Left ventricle myocardium inferior (tissue), 1 donor: ENCODE data around the gene P2RY11. TPM values are rescaled to one million over a fixed set of nuclear protein-coding genes. Genes with fewer than 3 reads are reported as not detected.

Experiments used
- DNase-seq: peaks from one replicate; pipeline ENCODE4 v3.0.0-alpha.2; 2020
- H3K27ac ChIP-seq: fragments of 200-600 bp; replicated peaks from 2 replicates; pipeline ENCODE4 v1.8.0; 2021
- H3K27me3 ChIP-seq: fragments of 200-600 bp; 2 replicates; pipeline ENCODE4 v1.8.0; 2021; ENCODE audit warnings: low read depth
- H3K36me3 ChIP-seq: fragments of 200-600 bp; 2 replicates; pipeline ENCODE4 v1.8.0; 2021
- H3K4me1 ChIP-seq: fragments of 200-600 bp; 2 replicates; pipeline ENCODE4 v1.8.0; 2021
- H3K4me3 ChIP-seq: fragments of 200-600 bp; 2 replicates; pipeline ENCODE4 v1.8.0; 2021; ENCODE audit warnings: mild to moderate bottlenecking, moderate library complexity
- H3K9me3 ChIP-seq: fragments of 200-600 bp; replicated peaks from 2 replicates; pipeline ENCODE4 v1.8.0; 2021
- CTCF ChIP-seq: fragments of 200-600 bp; IDR thresholded peaks from 2 replicates; pipeline ENCODE4 v1.8.0; 2021; ENCODE audit warnings: antibody characterized with exemption, mild to moderate bottlenecking, borderline replicate concordance
- intact Hi-C: fragments of 100-400 bp; cut with micrococcal nuclease; formaldehyde crosslinking; loops from one replicate; pipeline ENCODE4 v1.11.0; 2022
- total RNA-seq: library from RNA; stranded (reverse); fragmentation: NEBNext Ultra II Directional; extraction: Animal tissue kit (Norgen Biotek cat#: 25700); gene quantifications from one replicate; pipeline ENCODE4 v1.2.1, GENCODE V29; 2021
- donor health status: DM: no; HTN: yes; CAD: no; lungs with severe emphysema.

The P2RY11 gene
- total RNA-seq, 1 donor from 2014 or later, result 4.1 TPM

- H3K9me3 ChIP-seq, result no peaks in the 10 kb centered on the region
- intact Hi-C loops, result no loop called here
- no peak for DNase-seq
- H3K4me3 ChIP-seq, result no peak overlapping the region
- peaks cover 40% of the 10 kb centered on the region for H3K4me1 ChIP-seq
- no peak for TF ChIP-seq CTCF
- H3K27me3 ChIP-seq, result no peaks in the 10 kb centered on the region
- peaks cover 44% of the 10 kb centered on the region for H3K36me3 ChIP-seq
- no peak overlapping the region for H3K27ac ChIP-seq
These were observed 4.8 kb downstream of the P2RY11 start for GRCh38 chr19:10116085-10116865.

GRCh38 chr19:10116866-10117616, 5.5 kb downstream of the P2RY11 start:
- Histone ChIP-seq H3K9me3 (no peaks in the 10 kb centered on the region), H3K27ac (no peak overlapping the region), H3K27me3 (no peaks in the 10 kb centered on the region), H3K36me3 (peaks cover 41% of the 10 kb centered on the region), H3K4me1 (peaks cover 40% of the 10 kb centered on the region), H3K4me3 (no peak overlapping the region)
- DNase-seq, result no peak
- intact Hi-C loops, result no loop called here
- no peak for TF ChIP-seq CTCF

- H3K27me3 ChIP-seq, result no peaks in the 10 kb centered on the region
- intact Hi-C loops, result no loop called here
- H3K9me3 ChIP-seq, result no peaks in the 10 kb centered on the region
- peak overlapping the region; percentile 72 for H3K27ac ChIP-seq
- DNase-seq, result no peak
- H3K4me1 ChIP-seq, result peaks cover 34% of the 10 kb centered on the region
- H3K4me3 ChIP-seq, result peak overlapping the region; percentile 84
- H3K36me3 ChIP-seq, result peaks cover 41% of the 10 kb centered on the region
- no peak for TF ChIP-seq CTCF
These were observed 7.5 kb downstream of the P2RY11 start for GRCh38 chr19:10118960-10119359.

- Histone ChIP-seq H3K27me3 (no peaks in the 10 kb centered on the region), H3K9me3 (peaks cover 4% of the 10 kb centered on the region), H3K4me1 (peaks cover 34% of the 10 kb centered on the region), H3K27ac (peak overlapping the region; percentile 72), H3K36me3 (peaks cover 32% of the 10 kb centered on the region), H3K4me3 (peak overlapping the region; percentile 35)
- DNase-seq, result no peak
- no peak for TF ChIP-seq CTCF
- intact Hi-C loops, result no loop called here
These were observed 9.2 kb downstream of the P2RY11 start for GRCh38 chr19:10120538-10121189.

GRCh38 chr19:10122045-10122444, 10.6 kb downstream of the P2RY11 start:
- H3K9me3 ChIP-seq, result peaks cover 4% of the 10 kb centered on the region
- no peak overlapping the region for H3K27ac ChIP-seq
- intact Hi-C loops, result no loop called here
- peaks cover 24% of the 10 kb centered on the region for H3K4me1 ChIP-seq
- DNase-seq, result no peak
- H3K27me3 ChIP-seq, result no peaks in the 10 kb centered on the region
- peaks cover 22% of the 10 kb centered on the region for H3K36me3 ChIP-seq
- TF ChIP-seq CTCF, result no peak
- no peak overlapping the region for H3K4me3 ChIP-seq
